K562 (cell line): ENCODE data around the gene ADRB2. TPM values are rescaled to one million over a fixed set of nuclear protein-coding genes. Genes with fewer than 3 reads are reported as not detected.

Experiments
- ATAC-seq: fragments of 200-7000 bp; cut with Tn5 transposase; 3 replicates; pipeline ENCODE4 v1.9.1; 2020; ENCODE audit warnings: moderate library complexity
- BruUV-seq: library from RNA; stranded (reverse); fragments of 400-500 nt; replicated peaks from 2 replicates; lab custom pipeline; 2021; lab: Mats Ljungman, UMichigan
- CTCF ChIA-PET: fragments of 300-600 bp; formaldehyde crosslinking; extraction: SDS; loops from one replicate; lab custom pipeline; 2021; ENCODE audit warnings: low intra/inter-chr PET ratio; lab: Yijun Ruan, JAX
- POLR2A ChIA-PET: fragments of 300-600, 350-650 bp; sonication (Branson Sonifier 250); formaldehyde crosslinking; extraction: SDS; loops from one replicate; lab custom pipeline; 2021; ENCODE audit warnings: antibody characterized with exemption, inconsistent platforms; lab: Yijun Ruan, JAX
- DNase-seq, 4 experiments: peaks; one replicate each; pipeline versions ENCODE4 v3.0.0 to v3.0.0-alpha.2; 2011 to 2018; ENCODE audit warnings: low spot score in 3 of 4, mixed read lengths in 3 of 4; ENCODE audit errors: extremely low read depth in 1 of 4
- FAIRE-seq: peaks from 2 replicates; lab custom pipeline; 2011; peaks lifted over from hg19 to GRCh38; lab: Jason Lieb, UNC
- H2AFZ ChIP-seq: 2 replicates; pipeline ENCODE4 v1.6.0; 2011; ENCODE audit warnings: low read depth, low read length, control low read depth, inconsistent platforms
- H3K27ac ChIP-seq: fragments of 200-600 bp; 3 replicates; pipeline ENCODE4 v1.8.0; 2011; ENCODE audit warnings: low read depth, mild to moderate bottlenecking, control low read depth, inconsistent platforms, low read length, moderate library complexity, mixed read lengths; ENCODE audit errors: extremely low read depth
- H3K27me3 ChIP-seq, 2 experiments: fragments of 300-600 bp in 1 of 2; 2 replicates in 1 of 2; 3 replicates in 1 of 2; pipeline versions ENCODE4 v1.6.0 to v1.8.0; 2011; ENCODE audit warnings: inconsistent platforms in 2 of 2, low read length in 2 of 2, mild to moderate bottlenecking in 1 of 2, mixed read lengths in 1 of 2, moderate library complexity in 1 of 2; ENCODE audit not compliant: control insufficient read depth in 2 of 2, insufficient read depth in 2 of 2
- H3K36me3 ChIP-seq: fragments of 300-600 bp; 3 replicates; pipeline ENCODE4 v1.8.0; 2011; ENCODE audit warnings: mild to moderate bottlenecking, low read length, inconsistent platforms; ENCODE audit not compliant: control insufficient read depth, insufficient read depth
- H3K4me1 ChIP-seq, 2 experiments: fragments of 200-600 bp in 1 of 2; replicated peaks in 1 of 2; 2 replicates in 1 of 2; 3 replicates in 1 of 2; pipeline versions ENCODE4 v1.5.1 to v1.8.0; 2011; ENCODE audit warnings: inconsistent platforms in 2 of 2, low read length in 2 of 2, mild to moderate bottlenecking in 1 of 2, mixed read lengths in 1 of 2, moderate library complexity in 1 of 2; ENCODE audit not compliant: control insufficient read depth in 2 of 2, insufficient read depth in 2 of 2
- H3K4me2 ChIP-seq: 2 replicates; pipeline ENCODE4 v1.6.1; 2011; ENCODE audit warnings: low read length, control low read depth, inconsistent platforms, mixed read lengths; ENCODE audit not compliant: insufficient read depth
- H3K4me3 ChIP-seq: fragments of 200-600 bp; sonication (generic), shearing (Covaris generic); 2 replicates; pipeline ENCODE4 v1.5.1; 2016; ENCODE audit warnings: control low read depth, inconsistent platforms
- H3K79me2 ChIP-seq: fragments of 200-600 bp; 3 replicates; pipeline ENCODE4 v1.8.0; 2011; ENCODE audit warnings: low read length, inconsistent platforms; ENCODE audit not compliant: control insufficient read depth, insufficient read depth
- H3K9ac ChIP-seq, 2 experiments: 2 replicates each; pipeline versions ENCODE4 v1.6.0 to v1.6.1; 2011; ENCODE audit warnings: low read depth in 2 of 2, low read length in 2 of 2, control low read depth in 1 of 2, inconsistent platforms in 1 of 2, mild to moderate bottlenecking in 1 of 2, mixed read lengths in 1 of 2; ENCODE audit not compliant: insufficient read depth in 1 of 2
- H3K9me1 ChIP-seq: one replicate; pipeline ENCODE4 v1.6.0; 2011; ENCODE audit warnings: inconsistent platforms, mild to moderate bottlenecking, low read length, moderate library complexity; ENCODE audit not compliant: control insufficient read depth, insufficient read depth
- H3K9me3 ChIP-seq: replicated peaks from 2 replicates; pipeline ENCODE4 v1.5.1; 2011; ENCODE audit warnings: low read depth, low read length, inconsistent platforms; ENCODE audit not compliant: control insufficient read depth, insufficient read depth
- H4K20me1 ChIP-seq: replicated peaks from 2 replicates; pipeline ENCODE4 v1.6.1; 2011; ENCODE audit warnings: low read length, inconsistent platforms, mixed read lengths; ENCODE audit not compliant: control insufficient read depth, insufficient read depth
- ARID1B ChIP-seq: fragments of 450-650 bp; IDR thresholded peaks from 2 replicates; pipeline ENCODE4 v1.6.1; 2016; ENCODE audit warnings: antibody characterized with exemption, mild to moderate bottlenecking, inconsistent platforms
- ATF2 ChIP-seq: sonication (generic); formaldehyde crosslinking; IDR thresholded peaks from 2 replicates; pipeline ENCODE4 v1.8.1; 2022; ENCODE audit warnings: missing genetic modification reagents
- HIVEP1 ChIP-seq: fragments of 250-450 bp; sonication (Bioruptor Pico); IDR thresholded peaks from 2 replicates; pipeline ENCODE4 v1.4.0; 2020; ENCODE audit warnings: mild to moderate bottlenecking
- JUND ChIP-seq, 2 experiments: IDR thresholded peaks; 2 replicates in 1 of 2; 3 replicates in 1 of 2; pipeline ENCODE4 v1.6.1; 2011; ENCODE audit warnings: borderline replicate concordance in 2 of 2, low read depth in 2 of 2, low read length in 2 of 2, improper control_type of control experiment in 1 of 2, missing biosample characterization in 1 of 2, missing genetic modification characterization in 1 of 2, missing genetic modification reagents in 1 of 2
- STAT5B ChIP-seq: fragments of 250-450 bp; sonication (Bioruptor Pico); IDR thresholded peaks from 2 replicates; pipeline ENCODE4 v1.8.0; 2021; ENCODE audit warnings: mild to moderate bottlenecking, inconsistent platforms
- TAF7 ChIP-seq: fragments of 450-650 bp; IDR thresholded peaks from 2 replicates; pipeline ENCODE4 v1.6.1; 2016; ENCODE audit warnings: missing genetic modification characterization, missing compliant biosample characterization
- TBP ChIP-seq: optimal IDR thresholded peaks from 2 replicates; pipeline ENCODE3; 2011; ENCODE audit warnings: low read depth, low read length, improper control_type of control experiment
- TEAD2 ChIP-seq: fragments of 450-650 bp; IDR thresholded peaks from 2 replicates; pipeline ENCODE4 v1.6.1; 2016; ENCODE audit warnings: missing genetic modification characterization, control low read depth, missing compliant biosample characterization
- THRB ChIP-seq: fragments of 450-650 bp; formaldehyde crosslinking; conservative IDR thresholded peaks from 2 replicates; pipeline ENCODE4 v1.4.0; 2022; ENCODE audit warnings: mild to moderate bottlenecking, missing genetic modification characterization
- ZC3H8 ChIP-seq: fragments of 450-650 bp; IDR thresholded peaks from 2 replicates; pipeline ENCODE4 v1.6.1; 2017
- ZFP1 ChIP-seq: fragments of 450-650 bp; formaldehyde crosslinking; IDR thresholded peaks from 2 replicates; pipeline ENCODE4 v1.4.0; 2020; ENCODE audit warnings: mild to moderate bottlenecking, mixed read lengths
- ZKSCAN1 ChIP-seq: fragments of 150-350 bp; IDR thresholded peaks from 2 replicates; pipeline ENCODE4 v1.6.1; 2016; ENCODE audit warnings: low read depth, low read length
- ZKSCAN8 ChIP-seq: fragments of 200-800 bp; sonication (Bioruptor generic); IDR thresholded peaks from 2 replicates; pipeline ENCODE4 v1.6.1; 2016; ENCODE audit warnings: missing genetic modification characterization, missing compliant biosample characterization
- ZNF518B ChIP-seq: fragments of 250-450 bp; sonication (Bioruptor Pico); IDR thresholded peaks from 2 replicates; pipeline ENCODE4 v1.5.0; 2021; ENCODE audit warnings: mild to moderate bottlenecking, moderate library complexity
- ZNF586 ChIP-seq: fragments of 450-650 bp; formaldehyde crosslinking; conservative IDR thresholded peaks from 2 replicates; pipeline ENCODE4 v1.4.0; 2020; ENCODE audit warnings: mild to moderate bottlenecking, moderate library complexity
- ZNF75A ChIP-seq: fragments of 450-650 bp; formaldehyde crosslinking; IDR thresholded peaks from 2 replicates; pipeline ENCODE4 v1.4.0; 2020; ENCODE audit warnings: mild to moderate bottlenecking
- whole genome bisulfite sequencing: fragments of 100-300 bp; shearing (Covaris generic); methylation state at CpG from one replicate; pipeline ENCODE4 v1.1.6; 2016; ENCODE audit warnings: low coverage, mixed read lengths; ENCODE audit not compliant: insufficient coverage; ENCODE audit errors: missing lambda C conversion rate; 5-methylcytosine and 5-hydroxymethylcytosine counted together
- in situ Hi-C: fragments of 300-500 bp; cut with MboI; formaldehyde crosslinking; loops from 4 replicates; pipeline ENCODE4 v1.15.0; 2018; ENCODE audit warnings: inconsistent platforms, mixed read lengths
- intact Hi-C: fragments of 100-400 bp; cut with micrococcal nuclease; formaldehyde crosslinking; loops from 2 replicates; pipeline ENCODE4 v1.14.2; 2022
- polyA plus RNA-seq, 8 experiments: library from polyadenylated mRNA; depleted of rRNA in 4 of 8; stranded (reverse) in 5 of 8; unstranded in 3 of 8; fragments of >200 nt; fragmentation: Nextera tagmentation in 2 of 8; fragmentation: Illumina TruSeq in 1 of 8; extraction: Ambion mirVana in 2 of 8; extraction: Trizol in 1 of 8; gene quantifications; 2 replicates each; pipeline versions ENCODE4 v1.2.1 to v1.2.3, GENCODE V29; 2011 to 2014; ENCODE audit warnings: inconsistent platforms in 1 of 8, missing spikeins in 1 of 8
- total RNA-seq, 7 experiments: library from RNA; depleted of rRNA in 6 of 7; stranded (reverse); fragments of >200 nt in 6 of 7; fragmentation: Illumina TruSeq in 2 of 7; extraction: Trizol in 2 of 7; gene quantifications; 2 replicates each; pipeline versions ENCODE4 v1.2.1 to v1.2.3, GENCODE V29; 2011 to 2021; ENCODE audit warnings: low replicate concordance in 1 of 7

ADRB2 gene
- total and polyA plus RNA-seq, 9 of the 15 experiments (the other 6 are each of a cell fraction or from before 2014, with no cell fraction given) = 0.01 to 0.18 (median 0.04) TPM; not detected in 2

- Histone ChIP-seq H3K4me3 (no peak overlapping the region), H3K9me1 (no peaks in the 10 kb centered on the region), H3K4me2 (no peak overlapping the region), H3K9ac (no peak overlapping the region), H3K27me3 (peaks cover 0 to 21% of the 10 kb centered on the region in 2 experiments; a peak in 3 of 5 replicates), H3K9me3 (no peaks in the 10 kb centered on the region), H3K36me3 (no peaks in the 10 kb centered on the region), H4K20me1 (no peaks in the 10 kb centered on the region), H3K79me2 (no peaks in the 10 kb centered on the region), H2AFZ (no peak overlapping the region), H3K4me1 (no peaks in the 10 kb centered on the region; a peak in 1 of 5 replicates), H3K27ac (no peak overlapping the region)
- FAIRE-seq (no peak), ATAC-seq (no peak), DNase-seq (no peak)
- ChIA-PET CTCF (interaction anchor here (0.7 kb wide), 1 partner anchor 124 kb away, joined by 6 read pairs; no protein-coding TSS in a partner anchor), POLR2A (no interaction called here)
- BruUV-seq = no TSS peak
- intact Hi-C loops (no loop called here), in situ Hi-C loops (no loop called here)
- WGBS = 0% methylated on average over 1 of the region's 2 CpGs
- TF ChIP-seq TAF7 (tag) = no peak
- TF ChIP-seq ZNF518B = no peak
- TF ChIP-seq ZFP1 (CRISPR knock-in tag) = no peak
- TF ChIP-seq HIVEP1 (CRISPR knock-in tag) = no peak
- no peak for TF ChIP-seq THRB
- no peak for TF ChIP-seq ZKSCAN1
- TF ChIP-seq TBP = no peak
- TF ChIP-seq JUND (IDR thresholded peaks at IDR 0.05; ENCODE audit: borderline replicate concordance, low read depth, low read length) = no peak
- TF ChIP-seq JUND (tag; IDR thresholded peaks at IDR 0.05; ENCODE audit: borderline replicate concordance, low read depth, low read length) = no peak
- TF ChIP-seq STAT5B = no peak
- no peak for TF ChIP-seq ZNF75A (CRISPR knock-in tag)
- TF ChIP-seq ZNF586 (CRISPR knock-in tag) = no peak
- no peak for TF ChIP-seq TEAD2 (tag)
- no peak for TF ChIP-seq ZKSCAN8
- TF ChIP-seq ZC3H8 = no peak
- TF ChIP-seq ARID1B = no peak
- no peak for TF ChIP-seq ATF2 (CRISPR knock-in tag)
Measured at GRCh38 chr5:148857474-148857873, 31.1 kb downstream of the ADRB2 start.
